HG02798 (cell line): ENCODE data around the gene SF3A2.

Source experiments
- ATAC-seq: cut with Tn5 transposase; IDR thresholded peaks from one replicate; pipeline ENCODE4 v1.9.1; 2021; ENCODE audit warnings: mild to moderate bottlenecking; ENCODE audit not compliant: unreplicated experiment, poor library complexity

SF3A2 gene

DNA sequence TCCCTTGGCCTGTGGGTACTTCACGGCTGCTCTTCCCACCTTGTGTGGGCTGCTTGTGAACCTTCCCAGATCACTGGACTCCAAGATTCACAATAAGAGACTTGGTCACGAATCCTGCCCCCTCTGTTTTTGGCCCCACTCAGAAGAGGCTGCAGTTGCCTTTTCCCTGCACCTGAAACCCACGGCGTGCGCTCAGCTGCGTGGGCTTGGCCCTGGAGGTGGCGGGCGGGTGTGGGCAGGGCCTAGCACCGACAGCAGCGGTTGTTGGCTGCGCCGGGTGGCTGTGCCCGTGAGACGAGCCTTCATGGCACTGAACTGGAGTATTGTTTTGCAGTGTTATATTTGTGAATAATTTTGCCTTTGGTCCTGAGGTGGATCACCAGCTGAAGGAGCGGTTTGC lies 34.3 kb upstream of the SF3A2 start:
- ATAC-seq: no peak

GRCh38 chr19:2207008-2207407 lies 29.6 kb upstream of the SF3A2 start:
- ATAC-seq: no peak

GRCh38 chr19:2207991-2208860 lies 28.4 kb upstream of the SF3A2 start:
- ATAC-seq: no peak

- no peak for ATAC-seq
These were observed 27.6 kb upstream of the SF3A2 start for GRCh38 chr19:2208975-2209374.

DNA sequence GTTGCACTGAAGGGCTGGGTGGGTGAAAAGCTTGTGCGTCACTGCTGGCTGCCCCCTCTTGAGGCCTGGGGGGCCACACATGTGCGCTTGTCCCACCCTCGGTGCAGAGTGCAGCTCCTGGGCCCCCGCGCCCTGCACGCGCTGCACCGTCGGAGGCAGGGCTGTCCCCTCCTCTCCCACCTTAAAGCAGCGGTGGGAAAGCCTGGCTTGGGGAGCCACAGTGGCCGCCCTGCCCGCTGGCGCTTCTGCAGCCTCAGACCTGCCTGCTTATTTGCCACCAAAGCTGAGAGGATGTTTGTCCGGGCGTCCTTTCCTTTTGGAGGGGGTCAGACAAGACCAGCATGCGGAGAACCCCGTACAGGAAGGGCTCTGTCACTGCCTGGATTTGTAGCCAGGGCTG lies 27.2 kb upstream of the SF3A2 start:
- no peak for ATAC-seq

DNA sequence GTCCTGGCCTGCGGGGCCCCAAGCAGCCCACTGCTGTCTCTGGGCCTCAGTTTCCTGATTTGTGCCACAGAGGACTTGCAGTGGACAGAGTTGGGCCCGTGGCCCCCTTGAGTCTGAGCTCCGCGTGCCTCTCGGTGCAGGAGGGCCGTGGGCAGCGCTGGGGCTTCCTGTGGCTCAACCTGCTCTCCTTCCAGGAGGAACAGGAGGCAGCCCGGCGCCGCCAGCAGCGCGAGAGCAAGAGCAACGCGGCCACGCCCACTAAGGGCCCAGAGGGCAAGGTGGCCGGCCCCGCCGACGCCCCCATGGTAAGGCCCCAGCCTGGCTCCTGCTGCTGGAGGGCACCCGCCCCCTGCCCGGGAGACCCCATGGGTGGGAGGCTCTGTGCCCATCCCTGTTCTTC lies 26.4 kb upstream of the SF3A2 start:
- no peak for ATAC-seq

DNA sequence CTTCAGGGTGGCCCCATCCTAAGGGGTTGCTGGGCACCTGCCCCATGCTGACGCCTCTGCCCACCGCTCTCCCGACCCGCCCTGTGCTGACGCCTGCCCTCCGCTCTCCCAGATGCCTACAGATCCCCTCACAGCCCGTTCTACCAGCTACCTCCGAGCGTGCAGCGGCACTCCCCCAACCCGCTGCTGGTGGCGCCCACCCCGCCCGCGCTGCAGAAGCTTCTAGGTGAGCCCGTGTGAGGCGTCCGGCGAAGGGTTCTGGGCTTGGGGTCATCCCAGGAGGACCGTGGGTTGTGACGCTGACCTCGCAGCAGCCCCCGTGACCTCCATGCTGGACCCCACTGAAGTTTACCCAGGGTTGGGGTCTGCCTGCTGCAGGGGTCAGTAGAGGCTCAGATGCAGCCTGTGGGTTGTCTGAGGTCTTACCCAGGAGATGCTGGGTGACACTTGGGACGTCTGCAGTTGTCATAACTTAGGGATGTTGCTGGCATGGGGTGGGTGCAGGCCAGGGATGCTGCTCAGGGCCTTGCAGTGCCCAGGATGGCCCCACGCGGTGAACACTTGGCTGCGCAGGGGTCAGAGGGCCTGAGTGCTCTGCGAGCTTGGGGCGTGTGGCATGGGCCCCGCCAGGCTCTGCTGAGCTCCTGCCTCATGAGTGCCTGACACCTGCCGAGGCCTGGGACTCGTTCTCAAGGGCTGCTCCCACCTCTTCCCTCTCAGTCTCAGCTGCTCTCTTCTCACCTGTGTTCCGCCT lies 25.5 kb upstream of the SF3A2 start:
- no peak for ATAC-seq

DNA sequence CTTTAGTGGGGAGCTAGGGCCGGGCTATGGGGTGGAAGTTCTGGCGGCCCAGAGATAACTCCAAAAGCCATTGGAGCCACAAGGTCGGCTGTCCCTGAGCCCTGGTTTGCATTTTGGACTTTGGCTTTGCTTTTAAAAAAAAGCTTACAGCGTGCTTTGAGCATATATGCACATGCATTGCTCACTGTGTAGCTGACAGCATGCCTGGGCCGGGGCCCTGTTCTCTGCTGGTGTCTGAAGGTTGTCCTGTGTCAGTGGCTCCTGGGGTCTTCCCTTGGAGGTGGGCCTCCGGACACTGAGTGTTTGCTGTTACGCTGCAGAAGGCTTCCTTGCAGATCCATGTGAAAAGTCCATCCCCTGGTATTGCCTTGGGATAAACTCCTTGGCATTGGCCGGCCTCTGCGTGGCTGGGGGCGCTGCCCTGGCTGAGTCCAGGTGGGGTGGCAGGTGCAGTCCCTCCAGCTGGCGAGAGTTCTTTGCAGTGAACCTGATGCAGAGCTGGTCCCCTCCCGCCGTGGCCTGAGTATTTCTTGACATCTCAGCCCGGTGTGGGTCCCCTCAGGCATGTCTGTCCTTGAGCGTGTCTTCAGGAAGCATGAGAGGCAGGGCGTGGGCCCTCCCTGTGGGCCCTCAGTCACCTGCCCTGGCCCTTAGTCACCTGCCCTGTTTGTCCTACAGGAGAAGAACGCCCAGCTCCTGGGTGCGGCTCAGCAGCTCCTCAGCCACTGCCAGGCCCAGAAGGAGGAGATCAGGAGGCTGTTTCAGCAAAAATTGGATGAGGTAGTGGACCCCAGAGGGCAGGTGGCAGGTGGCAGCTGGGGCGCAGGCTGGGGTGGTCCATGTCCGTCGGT lies 23.5 kb upstream of the SF3A2 start:
- no peak for ATAC-seq

DNA sequence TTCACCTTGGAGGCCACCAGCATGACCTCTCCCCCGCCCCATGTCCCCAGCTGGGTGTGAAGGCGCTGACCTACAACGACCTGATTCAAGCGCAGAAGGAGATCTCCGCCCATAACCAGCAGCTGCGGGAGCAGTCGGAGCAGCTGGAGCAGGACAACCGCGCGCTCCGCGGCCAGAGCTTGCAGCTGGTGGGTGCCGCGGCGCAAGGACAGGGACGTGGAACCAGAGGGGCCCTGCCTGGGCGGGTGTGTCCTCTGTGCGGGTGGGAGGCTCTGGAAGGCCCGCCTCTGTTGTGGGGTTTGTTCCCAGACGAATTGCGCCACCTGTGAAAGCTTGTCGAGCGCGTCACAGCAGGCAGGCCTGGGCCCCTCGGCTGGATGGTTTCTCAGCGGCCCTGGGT lies 22.8 kb upstream of the SF3A2 start:
- no peak for ATAC-seq

DNA sequence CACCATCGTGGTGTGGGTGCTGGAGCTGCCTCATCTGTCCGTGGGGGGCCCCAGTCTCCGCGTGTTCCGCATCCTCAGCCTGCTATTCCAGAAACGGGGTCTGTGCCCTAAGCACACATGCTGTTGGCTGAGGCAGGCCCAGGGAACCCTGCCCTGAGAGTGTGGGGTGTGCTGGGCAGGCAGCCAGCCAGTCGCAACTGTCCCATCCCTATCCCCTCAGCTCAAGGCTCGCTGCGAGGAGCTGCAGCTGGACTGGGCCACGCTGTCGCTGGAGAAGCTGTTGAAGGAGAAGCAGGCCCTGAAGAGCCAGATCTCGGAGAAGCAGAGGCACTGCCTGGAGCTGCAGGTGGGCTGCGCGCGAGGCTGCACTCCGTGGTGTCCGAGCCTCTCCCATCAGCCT lies 22.4 kb upstream of the SF3A2 start:
- no peak for ATAC-seq

DNA sequence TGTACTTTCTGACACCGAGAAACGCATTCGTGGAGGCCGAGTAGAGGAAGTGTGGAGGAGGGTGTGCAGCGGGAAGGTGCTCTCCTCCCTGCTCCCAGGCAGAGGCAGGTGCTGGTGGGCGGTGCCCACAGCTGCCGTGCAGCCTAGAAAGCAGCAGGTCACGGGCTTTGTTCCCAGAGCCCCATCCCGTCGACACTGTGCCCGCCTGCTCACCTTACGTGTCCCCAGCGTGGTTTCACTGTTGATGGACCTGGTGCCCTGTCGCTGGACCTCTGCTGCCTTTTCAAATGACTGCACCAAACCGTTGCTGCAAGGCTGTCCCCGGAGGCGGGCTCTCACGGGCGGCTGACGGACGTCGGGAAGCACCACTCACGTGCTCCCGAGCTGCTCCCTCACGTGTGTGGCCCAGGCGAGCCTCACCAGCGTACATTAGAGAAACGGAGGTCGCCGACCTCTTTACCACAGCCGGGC lies 21.3 kb upstream of the SF3A2 start:
- peak; percentile 66 for ATAC-seq

GRCh38 chr19:2216361-2217225 lies 20.0 kb upstream of the SF3A2 start:
- no peak for ATAC-seq

GRCh38 chr19:2217591-2217990 lies 19.0 kb upstream of the SF3A2 start:
- no peak for ATAC-seq

DNA sequence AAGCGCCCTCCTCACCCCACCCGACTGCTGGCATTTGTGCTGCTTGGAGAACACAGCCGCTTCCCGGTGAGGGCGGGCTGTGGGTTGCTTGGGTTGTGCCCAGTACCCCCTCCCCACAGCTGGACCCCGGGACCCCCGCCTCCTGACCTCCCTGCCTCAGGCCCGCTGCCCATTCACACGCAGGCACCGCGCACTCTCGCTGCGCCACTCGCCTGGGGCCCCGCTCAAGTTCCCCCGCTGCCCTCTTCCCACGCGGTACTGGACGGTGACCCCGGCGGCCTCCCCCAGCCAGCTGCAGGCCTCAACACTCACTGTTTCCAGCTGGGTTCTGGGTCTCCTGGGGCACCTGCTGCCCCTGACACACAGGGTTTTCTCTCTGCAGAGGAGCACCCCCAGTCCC lies 16.9 kb upstream of the SF3A2 start:
- ATAC-seq: no peak

- ATAC-seq: no peak
These were observed 15.3 kb upstream of the SF3A2 start for GRCh38 chr19:2221250-2221831.

DNA sequence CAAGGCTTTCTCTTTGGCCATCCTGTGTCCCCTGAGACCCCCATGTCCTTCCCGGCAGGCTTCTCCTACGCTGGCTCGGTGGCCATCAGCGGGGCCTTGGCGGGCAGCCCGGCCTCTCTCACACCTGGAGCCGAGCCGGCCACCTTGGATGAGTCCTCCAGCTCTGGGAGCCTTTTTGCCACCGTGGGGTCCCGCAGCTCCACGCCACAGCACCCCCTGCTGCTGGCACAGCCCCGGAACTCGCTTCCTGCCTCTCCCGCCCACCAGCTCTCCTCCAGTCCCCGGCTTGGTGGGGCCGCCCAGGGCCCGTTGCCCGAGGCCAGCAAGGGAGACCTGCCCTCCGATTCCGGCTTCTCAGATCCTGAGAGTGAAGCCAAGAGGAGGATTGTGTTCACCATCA lies 14.7 kb upstream of the SF3A2 start:
- ATAC-seq: no peak

DNA sequence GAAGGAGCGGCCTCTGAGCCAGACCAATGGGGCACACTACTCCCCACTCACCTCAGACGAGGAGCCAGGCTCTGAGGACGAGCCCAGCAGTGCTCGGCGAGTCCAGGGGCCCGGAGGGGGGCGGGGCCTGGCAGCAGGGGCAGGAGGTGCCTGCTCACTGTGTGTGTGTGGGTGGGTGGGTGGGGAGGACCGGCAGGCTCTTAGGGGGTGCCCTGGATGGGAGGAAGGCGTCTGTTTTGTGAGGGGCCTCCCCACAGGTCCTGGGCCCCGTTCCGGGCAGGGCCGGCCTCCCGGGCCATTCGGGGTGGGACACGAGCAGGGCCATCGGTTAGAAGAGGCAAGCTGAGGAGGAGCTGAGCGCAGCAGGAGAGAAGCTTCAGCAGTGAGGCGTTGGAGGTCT lies 13.2 kb upstream of the SF3A2 start:
- no peak for ATAC-seq

GRCh38 chr19:2223959-2224358 lies 12.7 kb upstream of the SF3A2 start:
- ATAC-seq: peak; percentile 36

DNA sequence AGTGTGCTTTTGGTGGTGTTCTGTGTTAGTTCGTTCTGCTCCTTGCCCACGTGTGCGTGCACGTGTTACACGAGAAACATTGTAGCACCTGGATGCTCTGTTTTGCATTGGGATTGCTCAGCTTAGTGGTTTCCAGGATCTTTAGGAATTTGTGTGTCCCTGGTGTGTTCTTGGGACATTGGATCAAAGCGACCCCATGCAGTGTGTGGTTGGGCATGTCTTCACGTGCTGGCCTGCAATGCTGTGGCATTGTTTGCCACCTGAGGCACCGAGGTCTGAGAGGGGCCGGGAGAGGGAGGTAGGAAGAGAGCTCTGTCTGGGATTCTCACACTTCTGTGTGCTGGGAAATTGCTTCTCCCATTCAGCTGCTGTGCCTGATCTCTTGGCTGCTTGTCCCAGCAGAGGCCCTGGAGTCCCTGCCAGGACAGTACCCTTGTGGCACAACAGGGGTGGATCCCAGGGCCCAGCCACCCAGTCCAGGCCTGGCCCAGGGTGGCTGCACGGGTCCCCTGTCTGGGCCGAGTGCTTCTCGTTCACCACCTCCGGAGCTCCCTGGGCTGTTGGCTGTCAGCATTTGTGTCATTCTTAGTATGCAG lies 11.8 kb upstream of the SF3A2 start:
- ATAC-seq: no peak
